Body of pancreas (tissue), 4 donors: ENCODE data around the gene MRPL39.

ENCODE experiments used
- CTCF ChIP-seq, 7 experiments: fragments of 450-650 bp in 4 of 7; fragments of 200-600 bp in 3 of 7; sonication (generic) in 3 of 7; IDR thresholded peaks; one replicate each; pipeline ENCODE4 v1.5.1; 2016 to 2019; ENCODE audit warnings: antibody characterized with exemption in 7 of 7
- POLR2A ChIP-seq, 3 donors: fragments of 450-650 bp; IDR thresholded peaks; one replicate each; pipeline ENCODE4 v1.6.1; 2016; ENCODE audit warnings: antibody characterized with exemption in 3 of 3, mild to moderate bottlenecking in 2 of 3

- TF ChIP-seq POLR2A (IDR thresholded peaks at IDR 0.05), result no peak
- TF ChIP-seq CTCF (IDR thresholded peaks at IDR 0.05), result no peak
Measured at GRCh38 chr21:25562660-25563059, 44.6 kb downstream of the MRPL39 start.
